Cardiac septum (tissue), 1 donor: ENCODE data around the gene LIX1L. TPM values are rescaled to one million over a fixed set of nuclear protein-coding genes. Genes with fewer than 3 reads are reported as not detected.

Experiments used
- DNase-seq: peaks from one replicate; pipeline ENCODE4 v3.0.0-alpha.2; 2020; ENCODE audit warnings: low spot score
- intact Hi-C: fragments of 100-400 bp; cut with DNase I; formaldehyde crosslinking; loops from one replicate; pipeline ENCODE4 v1.14.0; 2022
- total RNA-seq: library from RNA; stranded (reverse); fragmentation: NEBNext Ultra II Directional; extraction: Animal tissue kit (Norgen Biotek cat#: 25700); gene quantifications from one replicate; pipeline ENCODE4 v1.2.1, GENCODE V29; 2021
- donor health status: DM: no; HTN: no; CAD: no.

The LIX1L gene
- total RNA-seq, 1 donor from 2014 or later = 25.6 TPM

DNA sequence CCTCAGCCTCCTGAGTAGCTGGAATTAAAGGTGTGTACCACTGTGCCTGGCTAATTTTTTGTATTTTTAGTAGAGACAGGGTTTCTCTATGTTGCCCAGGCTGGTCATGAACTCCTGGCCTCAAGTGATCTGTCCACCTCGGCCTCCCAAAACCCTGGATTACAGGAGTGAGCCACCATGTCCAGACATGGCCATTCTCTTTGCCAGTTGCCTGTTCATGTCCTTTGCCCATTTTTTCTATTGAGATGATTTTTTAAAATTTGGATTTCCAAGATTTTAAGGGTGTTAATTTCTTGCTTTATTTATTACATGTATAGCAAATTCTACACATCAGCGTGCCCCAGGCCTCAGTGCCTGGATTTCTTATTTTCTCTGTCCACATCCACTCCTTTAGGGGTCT is 9.5 kb upstream of the LIX1L start:
- no peak for DNase-seq
- intact Hi-C loops = no loop called here

DNA sequence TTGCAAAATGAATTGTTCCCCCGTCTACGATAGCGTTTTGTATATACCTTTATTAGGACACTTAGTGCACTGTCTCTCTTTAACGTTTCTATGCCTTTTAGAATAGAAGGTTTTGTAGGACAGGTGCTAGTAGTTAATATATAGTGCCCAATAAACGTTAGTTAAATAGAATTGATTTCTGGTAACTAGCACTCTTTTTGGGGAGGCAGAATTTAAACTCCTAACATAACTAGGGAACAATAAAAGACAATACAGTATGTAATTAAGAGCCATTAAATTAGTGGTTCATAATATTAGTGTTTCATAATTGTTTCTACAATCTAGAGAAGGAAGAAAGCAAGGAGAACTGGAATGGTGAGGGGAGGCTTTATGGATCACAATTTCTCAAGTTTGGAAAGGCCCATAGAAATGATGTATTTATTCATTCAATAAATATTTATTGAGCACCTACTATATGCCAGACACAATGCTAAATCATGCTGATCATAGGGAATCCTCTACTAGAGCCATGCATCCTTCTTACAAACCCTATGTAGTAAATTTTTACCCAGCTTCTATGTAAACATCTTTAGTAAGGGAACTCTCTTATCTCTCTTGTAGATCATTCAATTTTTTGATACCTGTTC is 7.4 kb upstream of the LIX1L start:
- intact Hi-C loops = loop anchor here (2.0 kb wide), 2 partner anchors 14 to 38 kb away; partner anchors contain the start of gene RBM8A
- DNase-seq = no peak

DNA sequence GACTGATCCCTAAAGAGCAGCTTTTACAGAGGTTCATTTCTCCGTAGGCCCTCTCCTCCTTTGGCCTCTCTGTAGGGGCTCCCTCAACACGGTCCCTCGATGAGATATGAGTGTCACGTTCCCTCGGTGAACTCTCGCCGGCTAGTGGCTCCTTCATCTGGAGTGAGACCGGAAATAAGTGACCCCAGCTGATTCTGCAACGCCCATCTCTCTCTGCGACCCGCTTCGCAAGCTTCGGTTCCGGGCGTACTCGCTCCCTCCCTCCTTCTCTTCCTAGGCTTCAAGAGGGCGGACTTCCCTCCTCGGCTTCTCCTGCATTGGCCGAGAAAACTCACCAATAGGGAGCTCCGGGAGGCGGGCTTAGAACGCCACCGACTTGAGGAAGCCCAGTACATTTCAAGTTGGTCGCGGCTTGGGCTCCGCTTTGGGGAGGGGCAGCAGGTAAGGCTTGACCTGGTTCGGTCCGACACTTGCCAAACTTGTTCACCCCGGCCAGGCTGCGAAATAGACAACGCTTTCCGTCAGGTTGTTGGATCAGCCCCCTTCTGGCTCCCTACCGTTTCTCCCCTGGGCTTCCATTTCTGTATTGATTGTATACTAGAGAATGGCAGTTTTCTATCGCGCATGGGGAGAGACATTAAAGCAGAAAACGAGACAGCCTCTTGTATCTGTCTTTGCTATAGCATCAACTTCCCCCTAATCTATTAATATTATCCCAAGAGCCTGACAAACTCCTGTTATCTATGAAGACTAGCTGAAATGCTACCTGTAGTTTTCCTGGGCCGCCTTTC is 6.7 kb upstream of the LIX1L start, which contains the start of the genes ANKRD34A and POLR3GL:
Gene ANKRD34A, minus strand, starts transcription at position 248 of the 791 bp plus-strand sequence. CDS start 2,816 bp downstream, outside the sequence.
Gene POLR3GL, plus strand, starts transcription at position 363 of the 791 bp plus-strand sequence. CDS start 10,176 bp downstream, outside the sequence.
- intact Hi-C loops = loop anchor here (2.0 to 5.0 kb wide), 3 partner anchors 14 to 38 kb away; partner anchors contain the start of genes RBM8A and TXNIP
- peak; percentile 98 for DNase-seq

DNA sequence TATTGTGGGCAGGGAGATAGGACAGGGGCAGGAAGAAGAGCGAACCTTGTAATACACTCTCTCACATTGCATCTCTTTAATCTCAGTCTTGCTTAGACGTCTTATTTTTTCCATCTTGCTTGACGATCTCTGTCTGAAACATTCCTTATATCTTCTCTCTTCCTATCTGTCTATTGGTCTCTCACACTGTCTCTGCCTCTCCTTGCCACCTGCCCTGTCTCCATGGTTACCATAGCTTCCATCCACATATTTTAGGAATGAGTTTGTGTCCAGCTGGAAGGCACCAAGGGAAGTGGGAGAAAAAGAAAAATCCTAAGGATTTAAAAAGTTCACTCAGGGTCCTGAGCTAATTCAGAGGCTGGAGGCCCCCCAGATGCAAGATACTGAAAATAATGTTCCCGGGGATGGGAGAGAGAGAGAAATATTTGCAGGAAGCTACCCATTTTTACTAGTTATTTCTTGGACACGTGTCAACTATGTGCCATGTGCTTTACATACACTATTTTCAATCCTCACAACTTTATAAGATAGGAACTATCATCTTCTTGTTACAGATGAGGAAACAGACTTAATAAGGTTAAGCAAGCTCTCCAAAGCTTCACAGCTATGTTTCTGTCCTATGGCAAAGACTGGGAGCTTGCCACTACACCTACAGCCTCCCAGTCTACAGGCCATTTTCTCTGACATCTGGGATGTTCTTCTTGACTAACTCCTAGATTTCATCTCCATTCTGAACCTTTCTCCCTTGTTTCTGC is 5.6 kb upstream of the LIX1L start:
- intact Hi-C loops = loop anchor here (2.0 to 5.0 kb wide), 3 partner anchors 15 to 37 kb away; partner anchors contain the start of genes RBM8A and TXNIP

DNA sequence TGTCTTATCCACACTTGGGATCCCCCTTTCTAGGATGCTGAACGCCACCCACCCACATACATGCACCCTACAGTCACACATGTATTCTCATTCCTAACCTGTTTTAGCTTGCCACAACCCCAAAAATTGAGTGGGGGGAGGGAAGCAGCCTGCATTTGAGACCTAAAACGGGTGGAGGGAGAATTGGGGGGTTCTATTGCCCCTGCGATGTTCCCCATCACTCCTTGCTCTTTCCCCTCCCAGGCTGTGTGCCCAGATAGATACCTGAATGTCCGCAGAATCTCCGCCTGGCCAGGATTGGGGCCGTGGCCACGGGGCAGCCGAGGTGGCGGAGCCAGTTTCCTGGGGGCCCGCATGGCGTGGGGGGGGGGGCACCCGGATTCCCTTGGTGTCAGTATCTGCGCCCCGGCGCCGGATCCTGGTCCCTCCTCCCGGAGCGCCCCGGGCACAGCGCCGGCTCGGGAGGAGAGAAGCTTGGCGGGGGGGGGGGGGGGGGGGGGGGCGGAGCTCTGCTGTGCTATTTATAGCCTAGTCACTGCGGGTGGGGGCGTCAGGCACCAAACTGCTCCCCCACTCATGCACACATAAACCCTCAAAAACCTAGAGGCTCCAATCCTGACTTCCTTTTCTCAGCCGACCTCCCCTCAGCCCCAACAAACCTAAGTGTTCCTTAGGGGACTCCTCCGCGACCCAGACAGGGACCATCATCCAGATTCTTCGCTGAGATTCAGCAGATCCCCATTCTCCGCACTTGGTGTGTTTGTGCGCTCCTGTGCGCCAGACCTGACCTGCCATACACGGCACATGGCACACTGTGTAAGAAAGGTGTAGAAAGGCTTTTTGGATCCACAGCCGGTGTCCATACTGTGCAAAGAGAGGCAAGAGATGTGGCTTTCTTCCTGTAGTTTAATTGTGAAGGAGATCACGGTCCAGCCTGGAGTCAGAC is 4.6 kb upstream of the LIX1L start:
- DNase-seq = no peak
- intact Hi-C loops = loop anchor here (5.0 kb wide), 1 partner anchor 35 kb away; the partner anchor contains the start of gene TXNIP

More for the DNA sequence above, 5.6 kb upstream of the LIX1L start:
- no peak for DNase-seq

DNA sequence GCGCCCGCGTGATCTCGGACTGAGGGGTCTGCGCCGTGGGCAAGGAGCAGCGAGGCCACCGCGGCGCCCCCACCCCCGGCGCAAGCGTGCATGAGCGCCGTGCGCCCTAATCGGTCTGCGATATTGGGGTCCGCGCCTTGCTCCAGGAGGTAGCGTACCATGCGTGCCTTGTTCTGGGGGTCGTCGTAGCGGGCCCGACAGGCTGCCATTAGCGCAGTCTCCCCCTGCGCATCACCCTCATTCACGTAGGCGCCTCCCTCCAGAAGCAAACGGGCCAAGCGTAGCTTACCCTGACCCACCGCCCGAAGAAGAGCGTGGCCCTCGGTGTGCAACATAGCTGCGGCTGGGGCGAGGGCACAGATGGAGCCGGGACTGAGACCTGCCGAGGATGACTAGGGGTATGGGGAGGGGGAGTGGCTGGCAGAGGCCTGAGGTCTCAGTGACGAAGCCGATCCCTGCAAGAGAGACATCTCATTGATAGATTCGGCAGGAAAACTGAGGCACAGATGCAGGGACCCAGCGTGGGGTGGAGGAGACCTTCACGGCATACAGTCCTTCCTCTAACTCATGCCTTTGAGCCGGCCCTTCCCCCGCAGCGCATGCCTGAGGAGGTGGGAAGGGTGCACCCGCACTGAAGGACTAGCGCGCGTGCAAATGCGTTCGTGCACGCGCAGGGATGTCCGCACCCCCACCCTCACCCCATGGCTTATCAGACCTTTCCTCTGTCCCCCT is 3.8 kb upstream of the LIX1L start:
- no peak for DNase-seq
- intact Hi-C loops = loop anchor here (2.0 to 5.0 kb wide), 2 partner anchors 36 to 69 kb away; partner anchors contain the start of gene TXNIP

DNA sequence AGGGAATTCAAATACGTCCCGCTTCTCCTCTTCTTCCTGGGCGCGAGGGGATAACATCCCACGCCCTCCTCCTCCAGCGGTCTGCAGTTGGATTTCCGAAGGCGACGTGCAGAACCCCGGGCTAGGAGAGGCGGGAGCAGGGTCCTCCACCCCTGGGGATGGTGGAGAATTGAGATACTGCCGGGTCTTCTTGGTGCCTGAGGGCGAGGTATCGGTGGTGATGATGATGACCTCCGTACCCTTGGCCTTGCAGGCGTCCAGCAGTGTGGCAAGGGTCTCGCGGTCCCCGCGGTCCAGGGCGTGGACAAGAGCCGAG is 3.2 kb upstream of the LIX1L start:
- intact Hi-C loops = loop anchor here (2.0 to 5.0 kb wide), 2 partner anchors 36 to 68 kb away; partner anchors contain the start of gene TXNIP
- no peak for DNase-seq

DNA sequence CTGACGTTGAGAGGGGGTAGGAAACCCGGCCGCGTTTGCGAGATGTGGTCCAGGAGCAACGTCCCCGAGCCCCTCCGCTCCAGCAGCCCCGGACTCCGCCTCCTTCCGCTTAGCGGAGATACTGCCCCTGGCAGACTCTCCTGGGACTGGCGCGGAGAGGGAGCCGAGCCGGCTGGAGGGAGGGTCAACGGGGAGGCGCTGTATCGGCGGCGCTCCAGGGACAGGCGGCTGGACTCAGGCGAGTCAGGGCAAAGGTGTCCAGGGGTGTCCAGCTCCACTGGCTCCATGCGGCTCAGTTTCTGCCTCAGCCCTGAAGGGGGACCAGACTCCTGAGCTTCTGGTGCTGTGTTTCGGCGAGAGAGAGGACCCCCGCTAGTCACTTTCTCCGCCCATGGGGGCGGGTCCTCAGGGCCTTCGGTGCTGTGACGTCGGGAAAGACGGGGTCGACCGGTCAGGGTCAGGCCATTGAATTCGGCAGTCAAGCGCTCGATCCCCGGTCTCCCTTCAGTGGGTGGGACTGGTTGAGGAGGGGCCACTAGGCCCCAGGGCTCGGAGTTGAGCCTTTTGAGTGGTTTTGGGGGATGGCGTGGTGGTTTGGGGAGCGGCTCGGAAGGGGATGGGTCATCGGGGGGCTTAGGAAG is 2.8 kb upstream of the LIX1L start:
- intact Hi-C loops = loop anchor here (2.0 to 5.0 kb wide), 2 partner anchors 37 to 68 kb away; partner anchors contain the start of gene TXNIP
- peak; percentile 93 for DNase-seq

DNA sequence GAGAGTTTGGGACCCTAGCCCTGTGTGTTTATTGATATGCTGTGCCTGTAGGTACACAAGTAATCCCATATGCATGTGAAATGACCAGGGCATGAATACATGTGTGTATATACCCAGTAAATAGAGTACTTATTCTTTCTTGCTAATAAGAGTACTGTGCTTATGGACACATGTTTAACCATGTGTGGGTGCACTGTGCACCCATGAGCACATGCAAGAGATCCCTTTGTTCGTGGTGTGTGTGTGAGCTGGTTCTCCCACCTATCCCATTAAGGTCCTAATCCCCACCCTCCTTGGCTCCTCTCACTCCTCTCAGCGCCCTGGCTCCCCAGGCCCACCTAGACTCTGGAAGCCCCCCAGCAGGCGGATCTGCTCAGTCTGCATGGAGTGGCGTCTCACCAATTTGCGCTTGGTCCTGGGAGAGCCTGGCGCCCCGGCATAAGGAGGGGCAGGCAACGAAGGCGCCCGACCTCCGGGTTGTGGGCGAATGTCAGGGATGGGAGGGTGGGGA is 2.2 kb upstream of the LIX1L start:
- intact Hi-C loops = loop anchor here (2.0 to 5.0 kb wide), 2 partner anchors 37 to 67 kb away; partner anchors contain the start of gene TXNIP
- DNase-seq = no peak

DNA sequence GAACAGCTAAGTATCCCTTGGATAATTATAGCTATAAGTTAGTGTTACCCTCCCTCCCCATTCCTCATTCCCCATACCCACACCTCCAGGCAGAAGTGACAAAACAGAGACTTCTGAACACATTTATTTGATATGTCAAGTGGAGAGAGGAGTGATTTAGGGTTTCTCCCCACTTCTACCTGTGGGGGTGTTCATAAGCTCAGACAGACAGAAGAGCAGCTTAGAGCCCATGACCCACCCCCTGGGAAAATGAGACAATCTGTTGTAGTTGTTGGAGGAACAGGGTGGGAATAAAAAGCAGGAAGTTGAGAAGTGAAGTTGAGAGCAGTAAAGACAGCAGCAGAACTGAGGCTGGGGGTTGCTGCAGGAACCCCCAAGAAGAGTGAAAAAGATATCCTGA is 1.5 kb upstream of the LIX1L start:
- intact Hi-C loops = no loop called here
- no peak for DNase-seq

DNA sequence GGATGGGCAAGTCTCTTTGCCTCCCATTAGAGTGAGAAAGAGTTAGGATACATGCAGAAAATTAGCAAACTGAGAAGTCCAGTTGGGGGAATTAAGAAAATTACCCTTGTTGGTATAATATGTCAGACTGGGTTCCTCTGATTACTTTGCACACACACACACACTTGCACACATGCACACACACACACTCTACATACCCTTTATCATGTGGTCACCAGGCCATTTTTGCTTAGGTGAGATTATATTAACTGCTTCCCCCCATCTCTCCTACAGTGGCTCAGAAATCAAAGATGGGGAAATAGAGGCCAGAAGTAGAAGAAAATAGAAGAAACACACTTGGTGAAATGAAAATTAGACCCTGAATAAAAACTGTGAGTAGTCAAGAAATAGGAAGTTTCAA is 917 bp upstream of the LIX1L start:
- intact Hi-C loops = no loop called here
- DNase-seq = no peak

DNA sequence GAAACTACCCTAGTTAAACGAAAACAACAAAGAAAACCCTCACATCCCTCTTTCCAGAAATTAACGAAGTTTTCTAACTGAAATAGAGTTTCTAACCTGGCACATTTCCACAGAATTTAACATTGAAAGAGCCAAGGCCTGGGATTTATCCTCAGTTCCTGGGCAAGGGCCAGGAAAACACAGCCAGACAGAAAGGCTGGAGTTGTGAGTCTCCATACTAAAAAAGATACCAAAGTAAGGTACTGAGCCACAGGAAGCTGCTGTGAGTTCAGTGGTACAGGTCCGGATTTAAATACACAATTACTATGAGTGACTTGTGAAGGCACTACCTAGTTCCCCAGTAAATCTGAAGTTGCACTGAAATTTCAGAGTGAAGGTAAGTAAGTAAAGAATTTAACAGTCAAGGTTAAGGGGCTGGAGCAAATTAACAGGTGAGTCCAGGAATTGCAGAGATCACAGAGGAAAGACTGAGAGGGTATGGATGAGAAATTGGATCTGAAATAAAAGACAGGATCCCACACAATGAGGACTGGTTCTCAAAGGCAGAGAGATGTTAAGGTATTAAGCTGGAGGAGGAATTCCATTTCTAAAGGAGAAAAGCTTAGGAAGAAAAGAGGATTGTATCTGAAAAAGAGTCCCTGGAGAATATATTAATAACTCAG is 905 bp downstream of the LIX1L start:
- intact Hi-C loops = loop anchor here (1.0 kb wide), 1 partner anchor 20 kb away; no protein-coding TSS in a partner anchor

DNA sequence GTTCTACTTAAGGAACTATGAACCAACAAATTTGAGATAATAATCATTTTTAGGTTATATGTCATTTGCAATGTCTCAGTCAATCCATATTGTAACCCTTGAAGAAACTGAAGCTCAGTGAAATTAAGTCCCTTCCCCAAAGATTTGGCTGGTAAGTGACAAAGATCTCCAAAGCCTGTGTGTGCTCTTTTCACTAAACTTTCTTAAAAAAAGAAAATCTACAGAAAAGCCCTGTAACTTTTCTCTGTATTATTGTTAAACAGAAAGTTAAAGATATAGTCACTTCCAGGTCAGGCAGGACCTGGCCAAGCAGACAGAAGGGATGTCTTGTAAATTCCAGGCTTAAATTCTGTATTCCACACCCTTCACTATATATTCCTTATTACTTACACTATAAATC is 1.5 kb downstream of the LIX1L start:
- intact Hi-C loops = no loop called here
- no peak for DNase-seq

More for the DNA sequence above, 905 bp downstream of the LIX1L start:
- no peak for DNase-seq

DNA sequence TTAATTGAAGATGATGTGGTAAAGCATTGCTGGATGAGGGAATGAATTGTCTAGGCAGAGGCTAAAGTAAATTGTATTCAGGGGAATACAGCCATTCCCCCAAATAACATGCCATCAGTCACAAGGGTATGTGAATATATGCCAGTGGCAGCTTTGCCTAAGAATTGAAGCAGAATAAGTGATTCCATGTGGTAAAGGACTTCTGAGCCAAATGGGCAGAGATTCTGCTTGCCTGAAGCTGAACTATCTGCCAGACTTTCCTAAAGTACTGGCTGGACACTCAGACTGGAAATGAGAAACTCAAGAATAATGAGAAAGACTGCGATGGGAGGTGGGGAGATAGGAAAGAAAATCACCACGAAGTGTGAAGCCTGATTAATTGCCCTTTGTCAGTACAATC is 2.4 kb downstream of the LIX1L start:
- intact Hi-C loops = no loop called here
- no peak for DNase-seq

DNA sequence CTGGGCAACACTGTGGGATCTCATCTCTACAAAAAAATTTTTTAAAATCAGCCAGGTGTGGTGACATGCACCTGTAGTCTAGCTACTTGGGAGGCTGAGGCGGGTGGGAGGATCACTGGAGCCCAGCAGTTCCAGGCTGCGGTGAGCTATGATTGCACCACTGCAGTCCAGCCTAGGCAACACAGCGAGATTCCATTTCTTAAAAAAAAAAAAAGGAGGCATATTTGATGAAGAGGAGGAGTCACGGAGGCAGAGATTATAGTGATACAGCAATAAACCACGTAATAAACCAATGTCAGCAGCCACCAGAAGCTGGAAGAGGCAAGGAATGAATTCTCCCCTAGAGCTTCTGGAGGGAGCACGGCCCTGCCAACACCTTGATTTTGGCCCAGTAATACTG is 4.0 kb downstream of the LIX1L start:
- DNase-seq = no peak
- intact Hi-C loops = no loop called here

DNA sequence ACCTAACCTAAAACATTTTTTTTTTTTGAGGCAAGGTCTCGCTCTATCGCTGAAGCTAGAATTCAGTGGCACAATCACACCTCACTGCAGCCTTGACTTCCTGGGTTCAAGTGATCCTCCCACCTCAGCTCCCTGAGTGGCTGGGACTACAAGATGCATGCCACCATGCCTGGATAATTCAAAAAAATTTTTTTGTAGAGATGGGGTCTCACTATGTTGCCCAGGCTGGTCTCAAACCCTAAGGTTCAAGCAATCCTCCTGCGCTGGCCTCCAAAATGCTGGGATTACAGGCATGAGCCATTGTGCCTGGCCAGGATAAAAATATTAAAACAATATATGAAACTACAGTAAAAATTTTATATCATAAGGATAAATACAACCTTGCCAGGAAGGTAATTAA is 4.9 kb downstream of the LIX1L start:
- intact Hi-C loops = no loop called here
- no peak for DNase-seq

DNA sequence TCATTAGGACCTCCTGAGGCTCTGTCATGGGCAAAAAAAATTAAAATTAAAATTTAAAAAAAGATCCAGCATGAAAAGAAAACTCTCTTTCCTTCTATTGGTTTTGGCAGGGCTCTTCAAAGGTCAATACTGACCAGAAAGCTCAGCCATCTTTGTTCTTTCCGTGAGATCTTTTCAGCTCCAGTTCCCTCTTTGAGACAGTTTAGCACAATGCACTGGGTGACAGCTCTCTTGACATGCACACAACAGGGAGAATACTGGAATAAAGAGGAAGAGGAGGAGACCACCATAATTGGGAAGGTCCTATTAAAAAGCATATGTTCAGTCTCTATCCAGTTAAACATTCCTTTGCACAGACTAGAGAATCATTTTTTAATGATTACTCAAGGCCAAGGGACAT is 6.3 kb downstream of the LIX1L start:
- intact Hi-C loops = no loop called here

More for the DNA sequence above, 6.3 kb downstream of the LIX1L start:
- DNase-seq = no peak
